NCI-H2196 treated with DMSO at 0.1 percent for 48 hours (cell line): ENCODE data around the gene ZNF746.
A peak's percentile ranks its signal among the peaks of the same experiment; 100 is the strongest.

ENCODE experiments used
- DNase-seq: peaks from one replicate; lab custom pipeline; 2025; ENCODE audit not compliant: unreplicated experiment; lab: John Stamatoyannopoulos, UW

ZNF746 gene

DNA sequence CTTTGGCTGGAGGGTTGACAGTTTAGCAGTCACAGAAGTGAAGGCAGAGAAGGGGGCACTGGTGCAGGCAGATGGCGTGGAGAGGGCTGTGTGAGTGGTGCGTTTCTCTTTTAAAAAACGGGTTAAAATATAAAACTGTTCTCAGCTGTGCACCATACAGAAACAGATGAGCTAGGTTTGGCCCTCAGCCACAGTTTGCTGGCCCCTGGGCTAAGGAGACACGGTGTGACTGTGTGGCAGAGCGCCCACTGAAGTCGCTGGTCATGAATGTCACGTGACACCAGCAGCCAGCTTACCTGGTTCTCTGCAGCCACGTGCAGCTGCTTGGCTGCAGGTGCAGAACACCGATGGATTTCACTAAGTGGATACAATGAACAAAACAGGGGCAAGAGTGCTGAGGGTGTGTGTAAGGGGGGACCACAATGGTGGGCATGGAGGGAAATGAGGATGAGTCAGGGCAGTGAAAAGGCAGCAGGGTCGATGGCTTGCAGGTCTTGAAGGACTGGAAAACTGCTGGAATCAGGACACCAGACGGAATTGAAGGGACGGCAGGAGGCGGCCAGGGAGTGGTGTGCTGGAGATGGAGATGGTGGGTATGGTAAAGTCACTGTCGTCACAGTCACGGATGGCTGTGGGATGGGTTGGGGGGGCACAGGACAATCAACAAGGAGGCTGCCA lies 7.4 kb downstream of the ZNF746 start:
- DNase-seq: peak; percentile 55

DNA sequence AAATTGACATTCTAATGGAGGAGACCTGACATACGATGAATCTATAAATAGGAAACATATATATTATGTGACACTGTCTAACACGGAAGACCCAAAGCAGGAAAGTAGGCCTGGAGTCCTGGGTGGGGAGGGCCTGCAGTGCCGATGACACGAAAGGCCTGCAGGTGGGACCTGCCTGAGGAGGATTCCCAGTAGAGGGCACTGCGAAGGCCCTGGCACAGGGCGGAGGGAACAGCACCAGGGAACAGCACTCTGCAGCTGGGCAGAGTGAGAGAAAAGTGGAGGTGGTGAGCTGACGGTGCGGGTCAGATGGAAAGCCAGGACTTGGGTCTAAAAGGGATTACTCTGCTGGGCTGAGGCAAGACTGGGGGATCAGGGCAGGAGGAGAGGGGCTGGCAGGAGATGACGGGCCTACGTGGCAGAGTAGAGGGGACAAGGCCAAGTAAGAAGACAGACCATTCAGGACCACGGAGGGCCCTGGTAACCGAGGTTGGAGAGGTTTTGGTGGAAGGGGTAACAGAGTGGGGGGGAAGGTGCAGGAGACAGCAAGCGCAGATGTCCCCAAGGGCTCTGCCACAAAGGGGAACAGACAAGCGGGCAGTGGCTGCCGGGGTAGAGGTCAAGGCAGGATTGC lies 8.1 kb downstream of the ZNF746 start:
- DNase-seq: no peak

DNA sequence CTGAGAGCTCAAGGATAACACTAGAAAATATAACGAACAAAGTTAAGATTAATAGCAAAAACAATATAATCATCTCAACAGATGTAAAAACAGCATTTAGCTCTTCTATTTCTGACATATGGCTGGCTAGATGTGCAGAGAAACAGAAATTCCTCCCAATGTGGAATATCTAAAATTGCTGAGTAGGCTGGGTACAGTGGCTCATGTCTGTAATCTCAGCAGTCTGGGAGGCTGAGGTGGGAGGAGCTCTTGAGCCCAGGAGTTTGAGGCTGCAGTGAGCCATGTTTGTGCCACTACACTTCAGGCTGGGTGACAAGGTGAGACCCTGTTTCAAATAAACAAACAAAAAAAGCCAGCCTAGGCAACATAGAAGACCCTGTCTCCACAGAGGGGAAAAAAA lies 18.0 kb downstream of the ZNF746 start:
- DNase-seq: no peak

DNA sequence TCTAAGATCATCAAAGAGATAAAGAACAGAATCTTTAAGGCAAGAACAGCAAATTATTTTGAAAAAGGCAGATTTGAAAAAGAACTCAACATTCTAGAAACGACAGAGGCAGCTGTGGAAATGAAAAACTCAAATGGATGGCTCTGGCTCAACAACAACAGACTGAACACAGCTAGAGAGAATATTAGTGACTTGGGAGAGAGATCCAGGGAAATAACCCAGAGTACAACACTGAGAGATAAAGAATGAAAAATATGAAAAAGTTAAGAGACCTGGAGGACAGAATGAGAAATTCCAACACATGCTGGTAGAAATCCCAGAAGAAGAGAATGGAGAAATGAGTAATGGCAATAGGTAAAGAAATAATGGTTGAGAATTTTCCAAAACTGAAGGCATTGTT lies 18.9 kb downstream of the ZNF746 start:
- DNase-seq: no peak

DNA sequence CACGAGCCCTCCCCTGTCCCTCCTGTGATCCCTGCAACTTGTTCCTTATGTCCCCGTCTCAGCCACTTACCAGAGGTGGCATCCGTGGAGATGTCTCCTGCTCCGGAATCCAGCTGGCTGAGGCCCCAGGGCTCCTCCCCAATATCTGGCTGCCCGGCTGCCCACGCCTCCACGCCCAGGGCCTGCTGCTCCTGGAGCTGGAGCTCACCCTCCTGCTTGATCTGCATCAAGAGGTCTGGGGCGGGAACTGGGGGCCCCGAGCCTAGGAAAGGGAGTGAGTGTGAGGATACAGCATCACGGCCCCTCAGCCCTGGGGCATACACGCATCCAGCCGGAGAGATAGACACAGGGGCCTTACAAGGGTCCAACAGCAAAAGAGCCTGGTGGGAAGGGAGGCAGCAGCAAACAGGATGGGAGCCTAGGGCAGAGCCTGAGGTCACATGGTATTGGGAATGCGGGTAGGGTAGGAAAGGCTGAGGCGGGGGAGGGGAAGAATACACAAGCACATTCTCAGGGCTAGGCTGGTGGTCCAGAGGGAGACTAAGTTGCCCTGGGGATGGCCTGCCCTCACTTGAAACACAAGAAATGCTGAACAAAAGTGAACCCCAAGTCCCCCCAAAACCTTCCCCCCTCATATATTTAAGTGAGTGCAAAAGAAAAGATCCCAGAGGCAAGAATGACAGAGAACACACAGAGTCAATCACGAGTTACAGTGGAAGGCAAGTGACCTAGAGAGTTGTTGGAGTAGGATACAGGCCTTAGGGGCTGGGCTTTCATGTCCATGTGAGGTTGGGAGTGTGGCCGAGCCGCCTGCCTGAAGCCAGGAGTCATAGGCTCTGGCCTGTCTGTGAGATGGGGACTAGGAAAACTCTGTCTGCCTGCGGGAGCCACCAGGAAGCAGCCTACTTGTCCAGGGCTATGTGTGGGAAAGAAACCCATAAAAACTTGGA lies 19.8 kb downstream of the ZNF746 start:
- no peak for DNase-seq

DNA sequence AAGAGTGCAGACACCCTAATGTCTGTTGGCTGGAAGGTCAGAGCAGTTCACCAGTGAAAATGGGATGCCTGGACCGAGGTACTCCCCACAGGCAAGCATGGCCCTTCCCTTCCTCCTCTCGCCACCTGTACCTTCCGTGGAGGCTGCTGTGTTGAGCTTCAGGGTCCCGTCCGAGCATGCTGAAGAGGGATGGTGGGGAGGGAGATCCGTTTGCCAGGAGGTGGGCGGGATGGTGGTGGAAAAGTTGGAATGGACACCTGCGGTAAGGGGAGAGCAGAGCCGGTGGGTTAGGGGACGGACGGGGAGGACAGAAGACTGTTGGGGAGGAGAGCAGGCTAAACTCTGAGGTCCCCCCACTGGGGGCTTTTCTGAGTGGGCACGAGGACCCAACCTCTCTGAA lies 20.8 kb downstream of the ZNF746 start:
- no peak for DNase-seq

DNA sequence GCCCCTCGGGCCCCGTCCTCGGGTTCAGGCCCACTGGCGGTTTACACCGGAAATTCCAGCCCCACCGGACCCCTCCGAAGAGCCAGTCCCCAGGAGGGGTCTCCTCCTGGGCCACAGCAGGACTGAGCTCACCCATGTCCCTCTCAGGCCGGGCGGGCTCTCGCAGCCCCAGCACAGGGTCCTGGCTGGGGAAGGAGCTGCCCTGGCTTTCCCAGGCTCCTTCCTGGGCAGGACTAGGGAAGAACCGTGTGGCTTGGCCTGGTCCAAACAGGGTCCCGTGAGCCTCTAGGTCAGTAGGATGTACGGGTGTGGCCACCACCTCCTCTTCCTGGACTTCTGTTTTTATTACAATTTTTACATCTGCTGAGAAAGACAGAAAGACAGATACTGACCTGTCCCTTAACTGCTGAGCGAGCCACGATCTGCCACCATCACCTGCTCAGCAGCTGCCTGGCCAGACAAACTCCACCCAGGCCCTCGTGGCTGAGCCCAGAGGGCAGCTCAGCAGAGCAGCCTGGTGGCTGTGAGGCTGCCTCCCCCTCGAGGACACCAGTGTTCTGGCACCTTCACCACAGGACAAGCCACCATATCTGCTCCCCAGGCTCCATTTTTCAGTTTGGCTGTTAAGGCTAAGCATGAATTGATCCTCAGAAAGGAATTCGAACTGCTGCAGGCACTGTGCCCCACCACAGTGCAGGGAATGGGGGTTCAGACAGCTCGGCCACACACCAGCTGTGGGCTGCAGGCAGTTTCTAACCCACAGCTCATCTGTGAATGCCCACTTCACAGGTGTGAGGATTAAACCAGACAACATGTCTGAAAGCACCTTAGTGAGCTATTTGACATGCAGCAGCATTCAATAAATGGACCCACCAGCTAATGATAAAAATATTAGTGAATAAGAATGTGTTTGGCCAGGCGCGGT lies 22.2 kb downstream of the ZNF746 start:
- DNase-seq: no peak

DNA sequence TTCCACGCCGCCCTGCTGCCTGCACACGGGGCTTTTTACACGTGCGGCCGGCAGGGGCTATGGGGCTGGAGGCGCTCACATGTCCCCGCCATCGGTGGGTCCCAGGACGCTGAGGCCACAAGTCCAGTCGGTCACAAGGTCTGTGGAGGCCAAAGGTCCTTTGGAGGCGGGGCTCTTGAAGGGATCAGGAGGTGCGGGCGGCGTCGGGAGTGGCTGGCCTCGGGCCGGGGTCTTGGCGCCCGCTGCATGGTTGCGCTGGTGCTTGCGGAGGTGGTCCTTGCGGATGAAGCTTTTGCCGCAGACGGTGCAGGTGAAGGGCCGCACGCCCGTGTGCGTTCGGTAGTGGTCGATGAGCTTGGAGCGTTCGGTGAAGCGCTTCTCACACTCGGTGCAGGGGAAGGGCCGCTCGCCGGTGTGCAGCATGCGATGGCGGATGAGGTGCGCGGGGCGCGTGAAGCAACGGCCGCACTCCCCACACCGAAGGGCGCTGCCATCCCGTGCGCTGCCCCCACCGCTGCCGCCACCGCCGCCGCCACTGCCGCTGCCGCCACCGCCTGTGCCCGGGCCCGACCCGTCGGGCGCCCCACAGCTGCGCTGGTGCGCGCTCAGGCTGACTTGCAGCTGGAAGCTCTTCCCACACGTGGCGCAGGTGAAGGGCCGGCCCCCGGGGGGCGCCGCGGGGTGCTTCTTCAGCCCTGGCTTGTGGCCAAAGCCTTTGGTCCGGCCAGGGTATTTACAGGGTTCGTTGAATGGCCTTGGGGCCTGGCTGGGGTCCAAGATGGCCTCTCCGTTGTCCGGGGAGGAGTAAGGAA lies 23.1 kb downstream of the ZNF746 start:
- no peak for DNase-seq

DNA sequence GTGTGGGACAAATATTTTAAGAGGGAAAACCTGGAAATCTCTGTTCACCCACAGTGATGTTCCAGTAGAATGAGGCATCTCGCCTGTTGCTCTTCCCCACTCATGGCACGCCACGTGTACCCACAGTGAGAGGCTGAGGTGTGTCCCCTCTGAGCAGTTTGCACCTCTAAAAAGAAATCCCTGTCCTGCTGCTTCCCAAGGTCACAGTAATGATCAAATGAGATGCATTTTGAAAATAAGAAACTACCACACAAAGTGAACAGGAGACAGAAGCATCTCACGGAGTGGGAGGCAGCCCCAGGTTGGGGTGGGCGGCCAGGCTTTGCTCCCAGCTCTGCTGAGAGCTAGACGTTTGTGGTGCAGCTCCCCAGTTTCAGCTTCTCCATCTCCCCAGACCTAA lies 24.4 kb downstream of the ZNF746 start:
- no peak for DNase-seq

DNA sequence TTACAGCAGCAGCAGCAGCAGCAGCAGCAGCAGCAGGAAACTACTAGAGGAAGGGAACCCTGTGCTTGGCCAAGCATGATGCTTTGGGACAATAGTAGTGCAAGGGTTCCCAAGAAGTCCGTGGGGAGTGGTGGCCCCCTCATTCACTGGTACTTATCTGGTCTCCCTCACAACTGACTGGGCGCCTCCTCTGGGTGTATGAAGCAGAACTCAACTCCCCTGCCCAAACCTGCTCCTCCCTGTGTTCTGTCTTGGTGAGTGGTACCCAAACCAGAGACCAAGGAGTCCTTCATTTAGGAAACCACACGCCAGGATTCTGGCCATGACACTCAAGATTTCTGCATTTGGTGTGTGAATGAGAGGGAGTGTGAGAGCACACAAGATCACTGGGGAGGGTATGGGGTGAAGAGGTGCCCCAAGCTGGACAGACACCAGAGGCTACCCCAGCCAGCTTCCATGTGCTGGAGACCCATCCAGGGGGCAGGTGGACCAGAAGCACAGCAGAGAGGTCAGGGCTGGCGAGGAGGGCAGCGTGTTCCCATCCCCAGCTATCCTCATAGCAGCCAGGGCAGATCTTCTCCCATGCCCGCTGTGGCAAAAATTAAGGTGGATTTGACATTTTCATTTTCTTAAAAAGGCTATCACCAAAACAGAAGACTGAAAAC lies 26.2 kb downstream of the ZNF746 start:
- DNase-seq: no peak

DNA sequence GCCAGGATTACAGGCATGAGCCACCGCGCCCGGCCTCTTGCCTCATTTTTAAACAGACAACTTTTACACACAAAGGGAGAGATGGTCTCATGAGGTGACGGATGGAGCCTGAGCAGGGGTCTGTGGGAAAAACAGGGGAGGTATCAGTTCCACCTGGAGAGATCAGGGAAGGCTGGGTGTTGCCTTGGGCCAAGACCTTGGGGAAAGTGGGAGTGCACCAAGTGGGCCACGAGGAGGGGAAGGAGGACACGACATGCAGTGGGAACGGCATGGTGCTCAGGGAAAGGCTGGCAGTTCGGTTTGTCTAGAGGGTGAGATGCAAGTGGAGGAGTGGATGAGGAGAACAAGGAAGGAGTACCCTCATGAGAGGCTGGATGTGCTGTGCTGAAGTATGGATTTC lies 27.8 kb downstream of the ZNF746 start:
- DNase-seq: no peak

DNA sequence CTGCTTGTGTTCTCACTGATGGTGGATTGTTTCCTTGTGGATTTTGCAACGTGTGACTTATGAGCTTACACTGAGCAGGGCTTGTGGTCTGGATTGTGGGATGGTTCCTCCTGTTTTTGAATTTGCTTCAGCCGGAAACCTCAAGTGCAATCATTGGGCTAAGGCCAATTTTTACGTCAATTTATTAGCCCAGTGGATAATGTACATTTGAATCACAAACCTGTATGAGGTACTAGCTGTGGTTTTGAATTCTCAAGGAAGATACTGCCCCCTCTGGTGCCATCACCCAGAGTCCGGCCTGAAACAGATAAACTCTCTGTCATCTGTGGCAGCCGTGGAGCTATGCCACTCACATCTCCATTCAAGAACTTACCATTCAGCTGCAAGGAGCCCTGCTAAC lies 29.4 kb downstream of the ZNF746 start:
- no peak for DNase-seq

DNA sequence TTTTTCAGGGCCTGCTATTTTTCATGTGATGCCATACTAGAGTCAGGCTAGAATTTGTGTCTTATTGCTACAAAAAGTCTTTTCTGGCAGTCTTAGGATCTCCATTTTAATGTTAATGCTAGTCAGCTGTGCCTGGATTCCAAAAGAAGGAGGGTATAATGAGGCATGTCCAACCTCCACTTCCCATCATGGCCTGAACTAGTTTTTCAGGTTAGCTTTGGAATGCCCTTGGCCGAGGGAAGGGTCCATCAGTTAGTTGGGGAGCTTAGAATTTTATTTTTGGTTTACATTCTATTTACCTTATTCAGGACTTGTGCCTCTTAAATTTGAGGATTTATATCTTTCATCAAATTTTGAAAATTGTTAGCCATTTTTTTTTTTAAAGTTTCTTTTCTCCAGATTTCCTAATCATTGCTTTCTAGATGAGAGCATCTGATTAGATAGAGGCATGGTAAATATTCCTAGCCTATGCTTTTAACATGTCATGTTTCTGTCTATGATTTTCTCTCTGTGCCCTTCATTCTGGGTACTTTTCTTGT lies 30.2 kb downstream of the ZNF746 start:
- DNase-seq: no peak

DNA sequence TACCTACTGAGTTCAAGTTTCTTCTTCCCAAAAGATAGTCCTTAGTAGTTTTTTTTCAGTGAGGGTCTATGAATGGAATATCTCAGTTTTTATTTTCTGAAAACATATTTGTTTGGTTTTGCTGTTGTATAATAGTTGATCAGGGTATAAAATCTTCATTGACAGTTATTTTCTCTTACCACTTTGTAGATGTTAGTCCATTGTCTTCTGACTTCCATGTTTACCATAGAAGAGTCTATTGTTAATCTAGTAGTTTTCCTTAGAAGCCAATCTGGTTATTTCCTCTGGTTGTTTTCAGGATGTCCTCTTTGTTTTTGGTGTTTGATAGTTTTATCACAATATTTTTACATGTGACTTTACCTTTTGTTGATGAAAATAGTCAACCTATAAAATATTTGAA lies 31.2 kb downstream of the ZNF746 start:
- no peak for DNase-seq

DNA sequence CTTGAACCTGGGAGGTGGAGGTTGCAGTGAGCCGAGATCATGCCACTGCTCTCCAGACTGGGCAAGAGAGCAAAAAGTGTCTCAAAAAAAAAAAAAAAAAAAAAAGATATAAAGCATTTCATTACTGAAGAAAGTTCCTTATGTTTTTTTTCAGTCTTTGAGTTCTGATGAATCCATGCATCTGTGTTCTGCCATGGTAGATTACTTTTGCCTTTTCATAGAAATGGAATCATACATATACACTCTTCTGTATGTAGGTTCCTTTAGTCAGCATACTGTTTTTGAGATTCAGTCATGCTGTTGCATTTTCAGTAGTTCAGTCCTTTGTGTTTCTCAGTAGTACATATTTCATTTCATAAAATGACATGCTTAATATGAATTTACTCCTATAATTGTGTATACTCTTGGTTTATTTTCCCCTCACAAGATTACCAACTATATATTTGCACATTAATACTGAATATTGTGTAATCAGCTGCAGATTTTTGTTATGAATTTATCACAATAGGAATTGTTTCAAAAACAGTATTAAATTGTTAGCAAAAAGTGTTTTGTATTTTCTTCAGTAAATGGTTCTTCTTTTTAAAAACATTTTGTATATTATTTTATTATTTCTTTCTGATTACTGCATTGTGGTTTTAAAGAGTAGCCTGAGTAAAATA lies 34.0 kb downstream of the ZNF746 start:
- no peak for DNase-seq

DNA sequence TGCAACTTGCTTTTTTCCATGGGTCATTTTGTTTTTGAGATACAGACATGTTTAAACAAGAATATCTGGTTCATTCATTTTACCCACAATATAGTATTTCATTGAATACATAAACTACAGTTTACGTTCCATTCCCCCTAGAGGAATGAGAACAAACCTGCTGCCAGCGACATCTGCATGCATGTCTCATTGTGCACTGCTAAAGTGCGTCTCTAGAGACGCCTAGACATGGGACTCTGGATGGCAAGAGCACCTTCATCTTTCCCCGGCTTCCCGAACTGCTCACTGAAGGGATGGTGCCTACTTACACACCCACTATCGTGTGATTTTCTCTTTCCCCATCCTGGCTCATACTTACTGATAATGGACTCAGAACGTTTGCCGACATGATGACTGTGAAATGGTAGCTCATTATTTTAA lies 35.5 kb downstream of the ZNF746 start:
- no peak for DNase-seq

DNA sequence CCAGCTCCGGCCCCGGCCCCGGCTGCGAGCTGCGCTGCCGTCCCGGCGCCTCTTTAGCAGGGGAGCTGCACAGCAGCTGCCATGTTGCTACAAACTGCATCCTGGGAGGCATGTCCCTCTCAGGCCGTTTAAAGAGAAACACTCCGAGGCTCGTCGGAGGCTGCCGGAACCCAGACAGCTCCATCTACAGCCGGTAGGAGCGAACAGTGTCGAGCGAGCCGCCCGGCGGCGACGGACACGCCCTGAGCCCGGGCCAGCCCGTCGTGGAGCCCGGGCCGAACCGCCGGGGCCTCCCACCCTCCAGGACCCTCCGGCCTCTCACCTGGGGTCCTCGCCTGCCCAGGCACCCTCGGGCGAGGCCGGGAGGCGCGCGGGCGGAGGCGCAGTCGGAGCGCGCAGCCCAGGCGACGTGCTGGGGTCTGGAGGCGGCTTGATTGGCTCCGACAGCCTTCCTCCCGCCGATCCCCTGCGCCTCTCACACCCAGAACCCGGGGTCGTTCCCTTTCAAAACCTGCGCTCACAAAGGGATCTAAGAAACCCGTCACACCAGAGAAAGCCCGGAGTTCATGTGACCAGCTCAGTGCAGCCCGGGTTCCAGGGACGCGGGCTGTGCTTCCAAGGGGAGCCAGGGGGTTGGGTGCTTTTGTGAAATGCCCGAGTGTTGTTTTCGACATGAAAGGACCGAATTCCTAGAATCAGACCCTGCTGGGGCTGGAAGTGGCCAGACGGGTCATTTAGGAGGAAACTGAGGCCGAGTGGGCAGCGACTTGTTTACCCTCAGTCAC lies 36.9 kb downstream of the ZNF746 start, which contains the start of gene ZNF777:
Gene ZNF777 (minus strand): TSS at position 570 of the 785 bp plus-strand sequence. CDS start 5,040 bp downstream, outside the sequence.
- peak; percentile 45 for DNase-seq
